Mesodermal cell (in vitro differentiated cells): Measurements from ENCODE around the gene CEACAM7.
"Not testable (repeated sequence)": the region's sequence is repeated elsewhere in the genome, so short reads cannot be mapped to it uniquely, and the experiment has no call there.

ENCODE experiments used
- H3K27ac ChIP-seq: 2 replicates; pipeline ENCODE4 v1.7.0; 2013; ENCODE audit warnings: mild to moderate bottlenecking, low read depth, low read length, moderate library complexity; ENCODE audit not compliant: severe bottlenecking
- H3K36me3 ChIP-seq: 2 replicates; pipeline ENCODE4 v1.7.1; 2013; ENCODE audit warnings: mild to moderate bottlenecking, low read length, moderate library complexity; ENCODE audit not compliant: control insufficient read depth, insufficient read depth
- H3K4me1 ChIP-seq: one replicate; pipeline ENCODE4 v1.7.1; 2013; ENCODE audit warnings: mild to moderate bottlenecking, low read length; ENCODE audit not compliant: insufficient read depth, control insufficient read depth, poor library complexity, severe bottlenecking
- H3K4me3 ChIP-seq: 2 replicates; pipeline ENCODE4 v1.7.0; 2013; ENCODE audit warnings: low read length, control low read depth, mild to moderate bottlenecking; ENCODE audit not compliant: insufficient read depth, poor library complexity, severe bottlenecking; ENCODE audit errors: extremely low read depth
- H3K9me3 ChIP-seq: 2 replicates; pipeline ENCODE4 v1.7.1; 2013; ENCODE audit warnings: mild to moderate bottlenecking, low read length, moderate library complexity; ENCODE audit not compliant: control insufficient read depth
- WGBS, 2 experiments: methylation state at CpG; one replicate each; pipeline ENCODE4 v1.1.5; 2013; ENCODE audit warnings: missing lambda C conversion rate in 2 of 2; ENCODE audit not compliant: insufficient coverage in 2 of 2; 5-methylcytosine and 5-hydroxymethylcytosine counted together

The CEACAM7 gene

GRCh38 chr19:41656756-41657155 lies 31.3 kb downstream of the CEACAM7 start:
- not testable (repeated sequence) for H3K36me3 ChIP-seq, H3K27ac ChIP-seq, H3K9me3 ChIP-seq, H3K4me3 ChIP-seq, H3K4me1 ChIP-seq
- WGBS, 2 experiments = 49 to 71% methylated on average over 2 of the region's 2 CpGs

- WGBS, 2 experiments = 53 to 63% methylated on average over 4 to 5 of the region's 5 CpGs
- no peak overlapping the region for H3K4me3 ChIP-seq
These were observed 35.8 kb downstream of the CEACAM7 start for GRCh38 chr19:41652250-41652649.

GRCh38 chr19:41649827-41650226 lies 38.2 kb downstream of the CEACAM7 start:
- no peaks in the 10 kb centered on the region for H3K36me3 ChIP-seq
- 69 to 81% methylated on average over 2 of the region's 3 CpGs for WGBS, 2 experiments
- no peaks in the 10 kb centered on the region for H3K4me1 ChIP-seq
- H3K4me3 ChIP-seq = no peak overlapping the region
- H3K27ac ChIP-seq = no peak overlapping the region
- peaks cover 6% of the 10 kb centered on the region for H3K9me3 ChIP-seq

More at GRCh38 chr19:41652250-41652649, 35.8 kb downstream of the CEACAM7 start:
- Histone ChIP-seq H3K36me3 (no peaks in the 10 kb centered on the region), H3K9me3 (peaks cover 8% of the 10 kb centered on the region), H3K27ac (no peak overlapping the region), H3K4me1 (no peaks in the 10 kb centered on the region)

- WGBS, 2 experiments = 54% methylated on average over 2 of the region's 14 CpGs; no CpG with 5 or more reads in 1 of the 2 experiments
These were observed 41.4 kb downstream of the CEACAM7 start for GRCh38 chr19:41646589-41647204.

GRCh38 chr19:41641879-41642485 lies 46.1 kb downstream of the CEACAM7 start:
- no peaks in the 10 kb centered on the region for H3K36me3 ChIP-seq
- WGBS, 2 experiments = 0 to 8% methylated on average over 3 to 5 of the region's 6 CpGs
- no peak overlapping the region for H3K27ac ChIP-seq
- no peaks in the 10 kb centered on the region for H3K9me3 ChIP-seq
- H3K4me3 ChIP-seq = no peak overlapping the region
- no peaks in the 10 kb centered on the region for H3K4me1 ChIP-seq

More at GRCh38 chr19:41646589-41647204, 41.4 kb downstream of the CEACAM7 start:
- no peaks in the 10 kb centered on the region for H3K9me3 ChIP-seq
- H3K27ac ChIP-seq = no peak overlapping the region
- no peaks in the 10 kb centered on the region for H3K36me3 ChIP-seq
- H3K4me3 ChIP-seq = no peak overlapping the region
- no peaks in the 10 kb centered on the region for H3K4me1 ChIP-seq

- Histone ChIP-seq H3K4me3 (no peak overlapping the region), H3K4me1 (no peaks in the 10 kb centered on the region), H3K27ac (no peak overlapping the region), H3K36me3 (no peaks in the 10 kb centered on the region), H3K9me3 (no peaks in the 10 kb centered on the region)
- 48 to 51% methylated on average over 3 to 4 of the region's 6 CpGs for WGBS, 2 experiments
These were observed 49.4 kb downstream of the CEACAM7 start for GRCh38 chr19:41638641-41639081.

- 29 to 40% methylated on average over 1 to 2 of the region's 2 CpGs for WGBS, 2 experiments
- Histone ChIP-seq H3K27ac (no peak overlapping the region), H3K4me3 (no peak overlapping the region), H3K4me1 (no peaks in the 10 kb centered on the region), H3K9me3 (no peaks in the 10 kb centered on the region), H3K36me3 (no peaks in the 10 kb centered on the region)
These were observed 50.6 kb downstream of the CEACAM7 start for GRCh38 chr19:41637484-41637883.

GRCh38 chr19:41627966-41628675 lies 59.9 kb downstream of the CEACAM7 start:
- Histone ChIP-seq H3K4me3 (no peak overlapping the region), H3K27ac (no peak overlapping the region), H3K4me1 (no peaks in the 10 kb centered on the region), H3K36me3 (no peaks in the 10 kb centered on the region), H3K9me3 (peaks cover 7% of the 10 kb centered on the region)
- 50 to 58% methylated on average over 6 to 8 of the region's 8 CpGs for WGBS, 2 experiments

- 19 to 51% methylated on average over 2 to 7 of the region's 7 CpGs for WGBS, 2 experiments
- H3K9me3 ChIP-seq = peaks cover 7% of the 10 kb centered on the region
- no peak within 1 kb of the TSS for H3K4me3 ChIP-seq
- no peaks in the 10 kb centered on the region for H3K4me1 ChIP-seq
- no peak within 1 kb of the TSS for H3K27ac ChIP-seq
- H3K36me3 ChIP-seq = no peaks in the 10 kb centered on the region
These were observed 61.2 kb downstream of the CEACAM7 start, which contains the start of gene CEACAM4 for GRCh38 chr19:41626877-41627276. CEACAM4 (minus strand) TSS chr19:41627074; CDS start chr19:41626963, 111 bp downstream.

GRCh38 chr19:41626278-41626677 lies 61.8 kb downstream of the CEACAM7 start:
- no peak overlapping the region for H3K27ac ChIP-seq
- WGBS, 2 experiments = 67 to 70% methylated on average over 1 to 2 of the region's 3 CpGs
- peaks cover 7% of the 10 kb centered on the region for H3K9me3 ChIP-seq
- no peaks in the 10 kb centered on the region for H3K4me1 ChIP-seq
- H3K4me3 ChIP-seq = no peak overlapping the region
- no peaks in the 10 kb centered on the region for H3K36me3 ChIP-seq
